HG03045 (cell line): ENCODE results near the gene HNRNPCL4.
"Not testable (repeated sequence)": the region's sequence is repeated elsewhere in the genome, so short reads cannot be mapped to it uniquely, and the experiment has no call there.

Experiments
- ATAC-seq: cut with Tn5 transposase; IDR thresholded peaks from one replicate; pipeline ENCODE4 v1.9.1; 2021; ENCODE audit warnings: mild to moderate bottlenecking, moderate library complexity; ENCODE audit not compliant: unreplicated experiment

Gene HNRNPCL4

GRCh38 chr1:13165531-13165930 lies at the start of gene HNRNPCL4:
HNRNPCL4 (minus strand) TSS chr1:13165631; CDS start chr1:13165467, 164 bp downstream.
- ATAC-seq: not testable (repeated sequence)

- ATAC-seq: not testable (repeated sequence)
These were observed 43.3 kb upstream of the HNRNPCL4 start for GRCh38 chr1:13208712-13209111.

- not testable (repeated sequence) for ATAC-seq
These were observed 35.9 kb upstream of the HNRNPCL4 start, which contains the start of gene PRAMEF13 for GRCh38 chr1:13201309-13201708. PRAMEF13 (minus strand) TSS chr1:13201409; CDS start chr1:13199589, 1,820 bp downstream.

DNA sequence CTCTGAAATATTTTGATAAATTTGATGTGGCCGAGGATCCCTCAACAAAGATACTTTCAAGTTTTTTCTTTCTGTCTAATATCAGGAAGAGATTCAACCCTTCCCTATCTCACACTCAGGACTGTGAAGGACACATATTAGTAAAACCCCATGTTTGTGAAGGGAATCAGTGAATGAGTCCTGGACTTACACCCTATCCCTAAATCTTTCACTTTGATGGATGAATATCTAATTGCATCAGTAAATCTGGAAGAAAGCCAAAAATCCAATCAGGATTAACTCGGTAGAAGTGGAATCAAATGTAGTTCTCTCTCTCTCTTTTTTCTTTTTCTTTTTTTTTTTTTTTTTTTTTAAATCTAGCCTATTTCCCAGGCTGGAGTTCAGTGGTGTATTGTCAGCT lies 6.1 kb upstream of the HNRNPCL4 start, which contains the start of gene PRAMEF9:
TSS of gene PRAMEF9 (plus strand) at position 301 of the 400 bp plus-strand sequence. CDS start 3,433 bp downstream, outside the sequence.
- not testable (repeated sequence) for ATAC-seq

DNA sequence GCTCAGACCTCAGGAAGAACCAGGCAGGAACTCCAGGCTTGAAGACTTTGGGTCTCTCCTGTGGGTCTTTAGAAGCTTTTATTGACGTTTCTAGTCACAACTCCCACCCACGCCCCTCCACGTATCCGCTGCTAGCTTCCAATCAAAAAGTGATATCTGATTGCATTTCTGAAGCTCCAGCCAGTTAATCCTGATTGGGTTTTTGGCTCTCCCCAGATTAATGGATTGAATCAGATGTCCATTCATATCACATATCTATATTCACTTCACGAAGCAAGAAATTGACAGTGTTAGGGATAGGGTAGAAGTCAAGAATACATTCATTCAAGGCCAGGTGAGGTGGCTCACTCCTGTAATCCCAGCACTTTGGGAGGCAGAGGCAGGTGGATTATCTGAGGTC lies 9.5 kb downstream of the HNRNPCL4 start, which contains the start of gene PRAMEF26:
TSS of gene PRAMEF26 (minus strand) at position 101 of the 400 bp plus-strand sequence. CDS start 2,914 bp downstream, outside the sequence.
- not testable (repeated sequence) for ATAC-seq

- ATAC-seq: not testable (repeated sequence)
These were observed 48.7 kb downstream of the HNRNPCL4 start, which contains the start of gene HNRNPCL2 for GRCh38 chr1:13116754-13117153. HNRNPCL2 (minus strand) TSS chr1:13116854; CDS start chr1:13116400, 454 bp downstream.
